ENCODE measurements around the gene SLC47A1. TPM values are rescaled to one million over a fixed set of nuclear protein-coding genes. Genes with fewer than 3 reads are reported as not detected.

The SLC47A1 gene
- total RNA-seq, 2 donors from 2014 or later: 4.1 to 17.0 TPM

DNA sequence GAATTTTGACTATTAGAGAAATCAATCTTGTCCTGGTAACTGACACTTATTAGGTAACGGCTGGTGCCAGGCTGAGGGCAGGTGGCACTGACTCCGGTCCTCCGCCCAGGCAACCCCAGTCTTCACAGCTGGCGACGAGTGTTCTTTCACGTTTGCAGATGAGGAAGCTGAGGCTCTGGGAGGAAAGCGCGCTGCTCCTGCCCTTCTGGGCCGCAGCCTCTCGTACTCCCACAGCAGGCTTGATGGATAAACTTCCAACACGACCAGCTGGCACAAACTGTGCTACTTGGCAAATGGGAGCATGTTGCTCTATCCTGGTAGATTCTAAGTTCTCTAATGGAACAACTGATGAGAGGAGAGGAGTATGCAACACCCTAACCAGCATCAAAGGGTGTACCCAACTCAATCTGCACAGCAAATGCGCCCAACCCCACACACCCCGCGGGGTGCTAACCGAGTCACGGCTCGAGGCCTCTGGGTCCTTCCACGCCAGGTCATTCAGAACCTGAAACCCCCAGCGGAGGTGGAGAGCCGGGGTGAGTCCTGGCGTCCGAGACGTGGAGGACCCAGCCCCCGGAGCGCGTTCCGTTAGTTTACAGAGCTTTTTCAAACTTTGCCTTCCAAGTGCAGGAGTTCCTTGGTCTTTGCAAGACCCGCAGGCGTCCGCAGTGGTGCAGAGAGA lies 477 bp upstream of the SLC47A1 start:
- H3K4me1 ChIP-seq (ENCODE audit: control insufficient read depth in 1 of 2, low read depth in 2 of 2): peaks cover 0 to 7% of the 10 kb centered on the region in 2 donors
- no peaks in the 10 kb centered on the region for H3K9me3 ChIP-seq
- no peak overlapping the region for H3K27ac ChIP-seq
- ATAC-seq (ENCODE audit: insufficient number of reproducible peaks, low FRiP score, low read depth): no peak
- no peaks in the 10 kb centered on the region for H3K36me3 ChIP-seq
- DNase-seq (ENCODE audit: low spot score): no peak
- peak overlapping the region; percentile 77 for H3K4me3 ChIP-seq
- TF ChIP-seq CTCF (IDR thresholded peaks at IDR 0.05): no peak
- H3K27me3 ChIP-seq (replicated peaks; ENCODE audit: insufficient read depth): no peaks in the 10 kb centered on the region

DNA sequence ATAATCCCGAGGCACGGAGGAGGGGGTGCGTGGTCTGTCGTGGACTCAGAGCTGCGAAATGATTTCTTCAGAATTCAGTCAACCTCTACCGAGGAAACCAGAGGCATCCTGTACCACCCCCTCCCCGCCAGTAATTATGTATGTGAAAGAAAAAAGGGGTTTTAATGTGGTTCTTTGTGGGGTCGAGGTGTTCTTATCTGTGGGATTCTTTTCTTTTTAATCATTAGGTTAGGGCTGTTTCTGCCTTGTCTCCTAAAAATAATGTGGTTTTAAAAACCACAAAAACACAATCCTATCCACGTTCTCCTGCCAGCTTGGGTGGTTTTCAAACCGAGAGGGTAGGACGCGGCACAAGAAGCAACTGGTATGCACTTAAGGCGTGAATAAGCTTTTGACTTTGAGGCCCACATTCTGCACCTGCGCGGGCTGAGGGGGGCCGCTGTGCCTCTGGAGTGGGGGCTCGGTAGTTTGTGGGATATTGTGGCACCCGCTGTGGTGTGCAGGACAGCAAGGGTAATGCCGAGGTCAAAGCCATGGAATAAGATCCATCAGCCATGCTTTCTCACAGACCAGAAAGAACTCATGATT lies 1.0 kb downstream of the SLC47A1 start:
- H3K36me3 ChIP-seq: no peaks in the 10 kb centered on the region
- H3K27ac ChIP-seq: no peak overlapping the region
- H3K4me3 ChIP-seq: peak overlapping the region; percentile 77
- no peaks in the 10 kb centered on the region for H3K27me3 ChIP-seq (replicated peaks; ENCODE audit: insufficient read depth)
- H3K9me3 ChIP-seq: no peaks in the 10 kb centered on the region
- DNase-seq (ENCODE audit: low spot score) (no peak), ATAC-seq (ENCODE audit: insufficient number of reproducible peaks, low FRiP score, low read depth) (no peak)
- no peak for TF ChIP-seq CTCF (IDR thresholded peaks at IDR 0.05)
- H3K4me1 ChIP-seq (ENCODE audit: control insufficient read depth in 1 of 2, low read depth in 2 of 2): peaks cover 0 to 18% of the 10 kb centered on the region in 2 donors

- H3K36me3 ChIP-seq: no peaks in the 10 kb centered on the region
- DNase-seq (ENCODE audit: low spot score) (no peak), ATAC-seq (ENCODE audit: insufficient number of reproducible peaks, low FRiP score, low read depth) (no peak)
- no peaks in the 10 kb centered on the region for H3K27me3 ChIP-seq (replicated peaks; ENCODE audit: insufficient read depth)
- H3K4me3 ChIP-seq: no peak overlapping the region
- TF ChIP-seq CTCF (IDR thresholded peaks at IDR 0.05): no peak
- no peak overlapping the region for H3K27ac ChIP-seq
- H3K4me1 ChIP-seq (ENCODE audit: control insufficient read depth in 1 of 2, low read depth in 2 of 2): peaks cover 0 to 18% of the 10 kb centered on the region in 2 donors
- H3K9me3 ChIP-seq: no peaks in the 10 kb centered on the region
These were observed 3.5 kb downstream of the SLC47A1 start for GRCh38 chr17:19537111-19537510.

DNA sequence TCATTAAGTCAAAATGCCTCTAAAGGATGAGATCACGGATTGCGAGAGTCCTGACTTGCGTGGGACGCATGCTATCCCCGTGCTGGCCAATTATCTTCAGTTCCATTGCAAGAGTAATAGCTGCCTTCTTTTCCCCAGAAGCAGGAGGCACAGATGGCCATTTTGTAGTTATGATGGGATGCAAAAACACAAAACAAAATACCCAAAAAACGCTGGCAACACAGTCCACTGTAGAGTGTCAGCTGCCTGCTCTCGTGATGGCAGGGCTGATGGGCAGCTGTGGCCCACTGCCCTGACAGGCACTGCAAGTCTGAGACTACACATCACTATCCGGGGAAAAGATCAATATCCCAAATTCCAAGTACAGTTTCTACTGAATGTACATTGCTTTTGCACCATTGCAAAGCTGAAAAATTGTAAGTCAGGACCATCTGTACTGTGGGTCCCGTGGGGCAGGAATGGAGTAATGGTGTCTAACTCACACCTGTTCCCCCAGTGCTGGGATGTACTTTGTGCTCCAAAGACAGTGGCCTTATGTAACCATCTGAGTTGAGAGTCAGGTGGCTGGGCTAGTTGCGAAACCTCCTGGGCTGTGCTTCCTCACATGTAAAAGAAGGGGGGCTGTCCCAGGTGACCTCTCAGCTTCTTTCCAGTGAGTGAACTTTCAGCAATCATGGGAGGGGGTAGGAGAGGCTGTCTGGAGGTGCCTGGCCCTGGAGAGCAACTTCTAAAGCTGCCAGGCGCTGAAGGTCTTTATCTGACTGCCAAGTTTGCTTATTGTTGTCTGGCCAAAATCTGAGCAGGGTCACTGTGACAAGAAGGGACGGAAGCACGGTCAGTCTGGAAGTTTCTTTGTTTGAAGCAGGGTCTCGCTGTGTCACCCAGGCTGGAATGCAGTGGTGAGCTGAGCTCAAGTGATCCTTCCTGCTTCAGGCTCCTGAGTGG lies 4.7 kb downstream of the SLC47A1 start:
- Histone ChIP-seq H3K27me3 (replicated peaks; ENCODE audit: insufficient read depth) (no peaks in the 10 kb centered on the region), H3K27ac (no peak overlapping the region), H3K36me3 (no peaks in the 10 kb centered on the region), H3K9me3 (no peaks in the 10 kb centered on the region), H3K4me3 (no peak overlapping the region), H3K4me1 (ENCODE audit: control insufficient read depth in 1 of 2, low read depth in 2 of 2) (peaks cover 0 to 18% of the 10 kb centered on the region in 2 donors)
- ATAC-seq (ENCODE audit: insufficient number of reproducible peaks, low FRiP score, low read depth) (no peak), DNase-seq (ENCODE audit: low spot score) (no peak)
- no peak for TF ChIP-seq CTCF (IDR thresholded peaks at IDR 0.05)

- ATAC-seq (ENCODE audit: insufficient number of reproducible peaks, low FRiP score, low read depth) (no peak), DNase-seq (ENCODE audit: low spot score) (no peak)
- TF ChIP-seq CTCF (IDR thresholded peaks at IDR 0.05): no peak
- Histone ChIP-seq H3K4me1 (ENCODE audit: control insufficient read depth in 1 of 2, low read depth in 2 of 2) (peaks cover 0 to 18% of the 10 kb centered on the region in 2 donors), H3K9me3 (no peaks in the 10 kb centered on the region), H3K27ac (no peak overlapping the region), H3K27me3 (replicated peaks; ENCODE audit: insufficient read depth) (no peaks in the 10 kb centered on the region), H3K4me3 (no peak overlapping the region), H3K36me3 (no peaks in the 10 kb centered on the region)
These were observed 5.4 kb downstream of the SLC47A1 start for GRCh38 chr17:19539040-19539399.

All from thoracic aorta (tissue), 2 donors.